H9 (cell line): ENCODE results near the gene RANBP9. TPM values are rescaled to one million over a fixed set of nuclear protein-coding genes. Genes with fewer than 3 reads are reported as not detected.

Source experiments
- DNase-seq: peaks from one replicate; pipeline ENCODE4 v3.0.0-alpha.2; 2017
- H2AFZ ChIP-seq: one replicate; pipeline ENCODE4 v1.6.1; 2013; ENCODE audit warnings: mild to moderate bottlenecking, low read length, control low read depth, moderate library complexity
- H2AK5ac ChIP-seq: 2 replicates; pipeline ENCODE4 v1.6.1; 2013; ENCODE audit warnings: low read length, control low read depth, mixed read lengths; ENCODE audit not compliant: insufficient read length
- H2BK120ac ChIP-seq: one replicate; pipeline ENCODE4 v1.6.1; 2013; ENCODE audit warnings: low read depth, mild to moderate bottlenecking, low read length, control low read depth, inconsistent platforms; ENCODE audit not compliant: poor library complexity, severe bottlenecking
- H2BK12ac ChIP-seq: 2 replicates; pipeline ENCODE4 v1.6.1; 2013; ENCODE audit warnings: low read length, control low read depth, mixed read lengths, low read depth; ENCODE audit not compliant: insufficient read length
- H2BK15ac ChIP-seq: 2 replicates; pipeline ENCODE4 v1.6.1; 2013; ENCODE audit warnings: low read depth, low read length, control low read depth
- H2BK20ac ChIP-seq: one replicate; pipeline ENCODE4 v1.6.1; 2013; ENCODE audit warnings: low read depth, mild to moderate bottlenecking, low read length, control low read depth, inconsistent platforms; ENCODE audit not compliant: poor library complexity, severe bottlenecking
- H2BK5ac ChIP-seq: 2 replicates; pipeline ENCODE4 v1.6.1; 2013; ENCODE audit warnings: low read length, control low read depth, mixed read lengths; ENCODE audit not compliant: insufficient read length
- H3K14ac ChIP-seq: 2 replicates; pipeline ENCODE4 v1.6.1; 2013; ENCODE audit warnings: low read length, control low read depth; ENCODE audit not compliant: insufficient read depth
- H3K18ac ChIP-seq: 2 replicates; pipeline ENCODE4 v1.6.1; 2013; ENCODE audit warnings: low read depth, mild to moderate bottlenecking, mixed read lengths, low read length, control low read depth; ENCODE audit not compliant: insufficient read length
- H3K23ac ChIP-seq: 2 replicates; pipeline ENCODE4 v1.6.1; 2013; ENCODE audit warnings: low read length, control low read depth, mixed read lengths, low read depth; ENCODE audit not compliant: insufficient read length
- H3K23me2 ChIP-seq: 2 replicates; pipeline ENCODE4 v1.6.1; 2013; ENCODE audit warnings: low read depth, mild to moderate bottlenecking, mixed read lengths, low read length, control low read depth; ENCODE audit not compliant: insufficient read length, poor library complexity, severe bottlenecking
- H3K27ac ChIP-seq: 2 replicates; pipeline ENCODE4 v1.5.1; 2013; ENCODE audit warnings: low read length, control low read depth, mixed read lengths, low read depth; ENCODE audit not compliant: insufficient read length
- H3K27me3 ChIP-seq: 2 replicates; pipeline ENCODE4 v1.6.1; 2013; ENCODE audit warnings: low read length, control low read depth, inconsistent platforms; ENCODE audit not compliant: insufficient read depth
- H3K4ac ChIP-seq: 2 replicates; pipeline ENCODE4 v1.6.1; 2013; ENCODE audit warnings: low read depth, mild to moderate bottlenecking, control low read depth, inconsistent platforms, low read length, moderate library complexity
- H3K4me1 ChIP-seq: 2 replicates; pipeline ENCODE4 v1.6.1; 2013; ENCODE audit warnings: low read length, control low read depth, inconsistent platforms; ENCODE audit not compliant: insufficient read depth
- H3K4me2 ChIP-seq: 2 replicates; pipeline ENCODE4 v1.6.1; 2013; ENCODE audit warnings: low read length, control low read depth, mixed read lengths; ENCODE audit not compliant: insufficient read length, insufficient read depth
- H3K56ac ChIP-seq: 2 replicates; pipeline ENCODE4 v1.6.1; 2013; ENCODE audit warnings: low read depth, mild to moderate bottlenecking, mixed read lengths, low read length, control low read depth; ENCODE audit not compliant: insufficient read length
- H3K79me1 ChIP-seq: 2 replicates; pipeline ENCODE4 v1.6.1; 2013; ENCODE audit warnings: low read depth, mild to moderate bottlenecking, moderate library complexity, low read length, control low read depth, inconsistent platforms; ENCODE audit not compliant: insufficient read depth, poor library complexity, severe bottlenecking
- H3K79me2 ChIP-seq: 2 replicates; pipeline ENCODE4 v1.6.1; 2013; ENCODE audit warnings: low read length, control low read depth, inconsistent platforms; ENCODE audit not compliant: insufficient read depth
- H3K9ac ChIP-seq: 2 replicates; pipeline ENCODE4 v1.6.1; 2013; ENCODE audit warnings: low read length, control low read depth, mixed read lengths; ENCODE audit not compliant: insufficient read length; ENCODE audit errors: extremely low read depth
- H3K9me3 ChIP-seq: one replicate; pipeline ENCODE4 v1.6.1; 2013; ENCODE audit warnings: low read depth, low read length, inconsistent platforms; ENCODE audit not compliant: control insufficient read depth
- H3T11ph ChIP-seq: one replicate; pipeline ENCODE4 v1.6.1; 2013; ENCODE audit warnings: mild to moderate bottlenecking, low read length, control low read depth, inconsistent platforms
- H4K20me1 ChIP-seq: one replicate; pipeline ENCODE4 v1.6.1; 2013; ENCODE audit not compliant: control insufficient read depth, insufficient read length, insufficient read depth
- H4K5ac ChIP-seq: 2 replicates; pipeline ENCODE4 v1.6.1; 2013; ENCODE audit warnings: low read depth, mild to moderate bottlenecking, mixed read lengths, low read length, control low read depth; ENCODE audit not compliant: insufficient read length
- H4K8ac ChIP-seq: replicated peaks from 2 replicates; pipeline ENCODE4 v1.6.1; 2013; ENCODE audit warnings: low read length, control low read depth, mixed read lengths, low read depth; ENCODE audit not compliant: insufficient read length
- H4K91ac ChIP-seq: 2 replicates; pipeline ENCODE4 v1.6.1; 2013; ENCODE audit warnings: low read depth, mild to moderate bottlenecking, moderate library complexity, mixed read lengths, low read length, control low read depth; ENCODE audit not compliant: insufficient read length
- H3K27ac Mint-ChIP-seq, 3 experiments: 2 replicates in 2 of 3; 3 replicates in 1 of 3; pipeline ENCODE4 v1.8.0; 2020 to 2021; ENCODE audit warnings: mixed read lengths in 3 of 3, mild to moderate bottlenecking in 1 of 3, moderate library complexity in 1 of 3
- H3K27me3 Mint-ChIP-seq: 2 replicates; pipeline ENCODE4 v1.8.0; 2021; ENCODE audit warnings: low read depth, mild to moderate bottlenecking, moderate library complexity, mixed read lengths
- H3K36me3 Mint-ChIP-seq, 3 experiments: 2 replicates in 2 of 3; 3 replicates in 1 of 3; pipeline ENCODE4 v1.8.0; 2020 to 2021; ENCODE audit warnings: low read depth in 3 of 3, mixed read lengths in 3 of 3; ENCODE audit not compliant: insufficient read depth in 1 of 3
- H3K4me1 Mint-ChIP-seq, 2 experiments: 2 replicates each; pipeline ENCODE4 v1.8.0; 2020; ENCODE audit warnings: mixed read lengths in 2 of 2
- H3K4me3 Mint-ChIP-seq, 2 experiments: 2 replicates in 1 of 2; 3 replicates in 1 of 2; pipeline ENCODE4 v1.8.0; 2020 to 2021; ENCODE audit warnings: mild to moderate bottlenecking in 2 of 2, mixed read lengths in 2 of 2, moderate library complexity in 1 of 2
- H3K9me3 Mint-ChIP-seq, 2 experiments: 2 replicates in 1 of 2; 3 replicates in 1 of 2; pipeline ENCODE4 v1.8.0; 2020; ENCODE audit warnings: mild to moderate bottlenecking in 2 of 2, mixed read lengths in 2 of 2, moderate library complexity in 1 of 2
- CTCF ChIP-seq: fragments of 200-600 bp; sonication (generic); conservative IDR thresholded peaks from 3 replicates; pipeline ENCODE4 v1.8.0; 2021; ENCODE audit warnings: antibody characterized with exemption, mild to moderate bottlenecking
- WGBS: extraction: QIAGEN DNeasy Blood & Tissue Kit; methylation state at CpG from one replicate; pipeline ENCODE4 v1.1.7; 2013; ENCODE audit warnings: missing lambda C conversion rate, low lambda C conversion rate, mixed read lengths; ENCODE audit not compliant: insufficient read length; ENCODE audit errors: extremely low coverage; 5-methylcytosine and 5-hydroxymethylcytosine counted together
- total RNA-seq: library from RNA; stranded (reverse); gene quantifications from 2 replicates; pipeline ENCODE4 v1.2.1, GENCODE V29; 2021

Gene RANBP9
- total RNA-seq, 1 experiment from 2014 or later = 37.2 TPM

GRCh38 chr6:13662651-13663334, 48.8 kb downstream of the RANBP9 start:
- H3K18ac ChIP-seq = no peak overlapping the region
- peak overlapping the region; percentile 36 for H3T11ph ChIP-seq
- TF ChIP-seq CTCF = no peak
- H3K27me3 ChIP-seq = no peaks in the 10 kb centered on the region
- H2BK15ac ChIP-seq = no peak overlapping the region
- H3K9ac ChIP-seq = no peak overlapping the region
- H3K27ac ChIP-seq = no peak overlapping the region
- DNase-seq = no peak
- H3K4me2 ChIP-seq = no peak overlapping the region
- no peaks in the 10 kb centered on the region; the same call in 1 of the 2 replicates for H3K4me1 ChIP-seq
- no peak overlapping the region for H3K23ac ChIP-seq
- H3K9me3 Mint-ChIP-seq = no peaks in the 10 kb centered on the region
- H4K5ac ChIP-seq = no peak overlapping the region
- no peak overlapping the region for H3K4ac ChIP-seq
- H4K8ac ChIP-seq = no peak overlapping the region
- H3K79me2 ChIP-seq = peaks cover 4% of the 10 kb centered on the region; the same call in 1 of the 2 replicates
- no peak overlapping the region for H2BK120ac ChIP-seq
- no peak overlapping the region for H2AFZ ChIP-seq
- H3K36me3 Mint-ChIP-seq = no peaks in the 10 kb centered on the region
- no peaks in the 10 kb centered on the region for H3K27me3 Mint-ChIP-seq
- H3K23me2 ChIP-seq = no peaks in the 10 kb centered on the region
- no peak overlapping the region for H2AK5ac ChIP-seq
- H4K91ac ChIP-seq = no peak overlapping the region
- no peak overlapping the region for H3K14ac ChIP-seq
- no peaks in the 10 kb centered on the region for H4K20me1 ChIP-seq
- H3K79me1 ChIP-seq = peaks cover 2% of the 10 kb centered on the region
- H3K4me1 Mint-ChIP-seq = peaks cover 24 to 28% of the 10 kb centered on the region in 2 experiments
- H3K4me3 Mint-ChIP-seq = no peak overlapping the region
- no CpG with 5 or more reads among the region's 3 CpGs for WGBS
- no peak overlapping the region for H2BK20ac ChIP-seq
- H3K27ac Mint-ChIP-seq = peak overlapping the region; percentile 32 to 80 (median 76); a peak in 3 of 7 replicates
- no peaks in the 10 kb centered on the region for H3K9me3 ChIP-seq
- H2BK5ac ChIP-seq = no peak overlapping the region
- no peak overlapping the region for H3K56ac ChIP-seq
- H2BK12ac ChIP-seq = no peak overlapping the region
